GM23248 (cell line): ENCODE results near the gene CD248.

Experiments
- EZH2 ChIP-seq: fragments of 200-600 bp; sonication (generic); IDR thresholded peaks from 2 replicates; pipeline ENCODE4 v1.6.1; 2018; ENCODE audit warnings: antibody characterized with exemption, mild to moderate bottlenecking; ENCODE audit not compliant: insufficient read depth, poor library complexity, severe bottlenecking
- EZH2phosphoT487 ChIP-seq: fragments of 200-600 bp; sonication (generic); IDR thresholded peaks from 2 replicates; pipeline ENCODE4 v1.6.1; 2018; ENCODE audit warnings: antibody characterized with exemption, moderate library complexity, mild to moderate bottlenecking, low read depth; ENCODE audit not compliant: insufficient read depth

DNA sequence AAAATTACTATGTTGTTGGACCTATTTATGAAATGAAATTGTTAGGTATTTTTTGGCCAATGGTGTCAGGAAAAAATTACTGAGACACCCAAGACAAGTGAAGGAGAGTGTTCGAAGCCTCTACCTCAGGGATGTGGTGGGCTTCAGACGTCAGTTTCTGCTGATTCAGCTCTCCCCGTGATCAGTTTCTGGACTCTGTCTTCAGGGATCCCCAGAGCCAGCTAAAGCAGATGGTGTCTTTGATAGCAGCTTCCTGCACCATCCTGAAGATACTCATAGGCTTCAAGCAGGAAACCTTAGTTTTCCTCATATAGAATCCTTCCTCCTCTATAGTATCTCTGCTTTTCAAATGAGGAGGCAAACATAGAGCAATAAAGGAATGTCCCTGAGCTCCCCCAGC, 7.4 kb downstream of the CD248 start:
- TF ChIP-seq EZH2 (no peak), EZH2phosphoT487 (no peak)
